K562 (cell line): ENCODE results near the gene GJB4. TPM values are rescaled to one million over a fixed set of nuclear protein-coding genes. Genes with fewer than 3 reads are reported as not detected.

Experiments used
- ATAC-seq: fragments of 200-7000 bp; cut with Tn5 transposase; 3 replicates; pipeline ENCODE4 v1.9.1; 2020; ENCODE audit warnings: moderate library complexity
- BruUV-seq: library from RNA; stranded (reverse); fragments of 400-500 nt; replicated peaks from 2 replicates; lab custom pipeline; 2021; lab: Mats Ljungman, UMichigan
- CTCF ChIA-PET: fragments of 300-600 bp; formaldehyde crosslinking; extraction: SDS; loops from one replicate; lab custom pipeline; 2021; ENCODE audit warnings: low intra/inter-chr PET ratio; lab: Yijun Ruan, JAX
- POLR2A ChIA-PET: fragments of 300-600, 350-650 bp; sonication (Branson Sonifier 250); formaldehyde crosslinking; extraction: SDS; loops from one replicate; lab custom pipeline; 2021; ENCODE audit warnings: antibody characterized with exemption, inconsistent platforms; lab: Yijun Ruan, JAX
- DNase-seq, 4 experiments: peaks; one replicate each; pipeline versions ENCODE4 v3.0.0 to v3.0.0-alpha.2; 2011 to 2018; ENCODE audit warnings: low spot score in 3 of 4, mixed read lengths in 3 of 4; ENCODE audit errors: extremely low read depth in 1 of 4
- FAIRE-seq: peaks from 2 replicates; lab custom pipeline; 2011; peaks lifted over from hg19 to GRCh38; lab: Jason Lieb, UNC
- H2AFZ ChIP-seq: 2 replicates; pipeline ENCODE4 v1.6.0; 2011; ENCODE audit warnings: low read depth, low read length, control low read depth, inconsistent platforms
- H3K27ac ChIP-seq: fragments of 200-600 bp; 3 replicates; pipeline ENCODE4 v1.8.0; 2011; ENCODE audit warnings: low read depth, mild to moderate bottlenecking, control low read depth, inconsistent platforms, low read length, moderate library complexity, mixed read lengths; ENCODE audit errors: extremely low read depth
- H3K27me3 ChIP-seq, 2 experiments: fragments of 300-600 bp in 1 of 2; 2 replicates in 1 of 2; 3 replicates in 1 of 2; pipeline versions ENCODE4 v1.6.0 to v1.8.0; 2011; ENCODE audit warnings: inconsistent platforms in 2 of 2, low read length in 2 of 2, mild to moderate bottlenecking in 1 of 2, mixed read lengths in 1 of 2, moderate library complexity in 1 of 2; ENCODE audit not compliant: control insufficient read depth in 2 of 2, insufficient read depth in 2 of 2
- H3K36me3 ChIP-seq: fragments of 300-600 bp; 3 replicates; pipeline ENCODE4 v1.8.0; 2011; ENCODE audit warnings: mild to moderate bottlenecking, low read length, inconsistent platforms; ENCODE audit not compliant: control insufficient read depth, insufficient read depth
- H3K4me1 ChIP-seq, 2 experiments: fragments of 200-600 bp in 1 of 2; replicated peaks in 1 of 2; 2 replicates in 1 of 2; 3 replicates in 1 of 2; pipeline versions ENCODE4 v1.5.1 to v1.8.0; 2011; ENCODE audit warnings: inconsistent platforms in 2 of 2, low read length in 2 of 2, mild to moderate bottlenecking in 1 of 2, mixed read lengths in 1 of 2, moderate library complexity in 1 of 2; ENCODE audit not compliant: control insufficient read depth in 2 of 2, insufficient read depth in 2 of 2
- H3K4me2 ChIP-seq: 2 replicates; pipeline ENCODE4 v1.6.1; 2011; ENCODE audit warnings: low read length, control low read depth, inconsistent platforms, mixed read lengths; ENCODE audit not compliant: insufficient read depth
- H3K4me3 ChIP-seq: fragments of 200-600 bp; sonication (generic), shearing (Covaris generic); 2 replicates; pipeline ENCODE4 v1.5.1; 2016; ENCODE audit warnings: control low read depth, inconsistent platforms
- H3K79me2 ChIP-seq: fragments of 200-600 bp; 3 replicates; pipeline ENCODE4 v1.8.0; 2011; ENCODE audit warnings: low read length, inconsistent platforms; ENCODE audit not compliant: control insufficient read depth, insufficient read depth
- H3K9ac ChIP-seq, 2 experiments: 2 replicates each; pipeline versions ENCODE4 v1.6.0 to v1.6.1; 2011; ENCODE audit warnings: low read depth in 2 of 2, low read length in 2 of 2, control low read depth in 1 of 2, inconsistent platforms in 1 of 2, mild to moderate bottlenecking in 1 of 2, mixed read lengths in 1 of 2; ENCODE audit not compliant: insufficient read depth in 1 of 2
- H3K9me1 ChIP-seq: one replicate; pipeline ENCODE4 v1.6.0; 2011; ENCODE audit warnings: inconsistent platforms, mild to moderate bottlenecking, low read length, moderate library complexity; ENCODE audit not compliant: control insufficient read depth, insufficient read depth
- H3K9me3 ChIP-seq: replicated peaks from 2 replicates; pipeline ENCODE4 v1.5.1; 2011; ENCODE audit warnings: low read depth, low read length, inconsistent platforms; ENCODE audit not compliant: control insufficient read depth, insufficient read depth
- H4K20me1 ChIP-seq: replicated peaks from 2 replicates; pipeline ENCODE4 v1.6.1; 2011; ENCODE audit warnings: low read length, inconsistent platforms, mixed read lengths; ENCODE audit not compliant: control insufficient read depth, insufficient read depth
- ADNP ChIP-seq: fragments of 200-800 bp; sonication (Bioruptor generic); IDR thresholded peaks from 2 replicates; pipeline ENCODE4 v1.6.1; 2016; ENCODE audit warnings: missing genetic modification characterization, missing compliant biosample characterization
- CBX2 ChIP-seq: fragments of 200-600 bp; sonication (generic); IDR thresholded peaks from one replicate; pipeline ENCODE4 v1.6.1; 2012; ENCODE audit warnings: mild to moderate bottlenecking, low read length, inconsistent platforms; ENCODE audit not compliant: insufficient read depth, poor library complexity, severe bottlenecking
- ELK3 ChIP-seq: fragments of 450-650 bp; formaldehyde crosslinking; IDR thresholded peaks from 2 replicates; pipeline ENCODE4 v1.4.0; 2020; ENCODE audit warnings: mild to moderate bottlenecking
- HNRNPUL1 ChIP-seq: fragments of 200-400 bp; formaldehyde crosslinking; IDR thresholded peaks from 2 replicates; pipeline ENCODE4 v1.6.1; 2017; ENCODE audit warnings: low read length
- NR0B1 ChIP-seq: fragments of 450-650 bp; IDR thresholded peaks from one replicate; pipeline ENCODE4 v1.6.1; 2018; ENCODE audit warnings: mild to moderate bottlenecking, moderate library complexity; ENCODE audit not compliant: partially characterized antibody
- PTTG1 ChIP-seq: fragments of 450-650 bp; IDR thresholded peaks from 2 replicates; pipeline ENCODE4 v1.6.1; 2016; ENCODE audit warnings: low read depth, mild to moderate bottlenecking, missing genetic modification characterization, missing compliant biosample characterization
- ZNF253 ChIP-seq: fragments of 250-450 bp; sonication (Bioruptor Pico); conservative IDR thresholded peaks from 2 replicates; pipeline ENCODE4 v1.6.1; 2021; ENCODE audit warnings: mild to moderate bottlenecking
- ZNF311 ChIP-seq: fragments of 250-450 bp; sonication (Bioruptor Pico); IDR thresholded peaks from 2 replicates; pipeline ENCODE4 v1.4.0; 2020; ENCODE audit warnings: mild to moderate bottlenecking, moderate library complexity
- ZNF584 ChIP-seq: fragments of 200-800 bp; sonication (Bioruptor generic); IDR thresholded peaks from 2 replicates; pipeline ENCODE4 v1.6.1; 2016; ENCODE audit warnings: low read depth, mild to moderate bottlenecking, missing genetic modification characterization, missing compliant biosample characterization
- ZSCAN29 ChIP-seq: fragments of 450-650 bp; IDR thresholded peaks from 2 replicates; pipeline ENCODE4 v1.6.1; 2017
- WGBS: fragments of 100-300 bp; shearing (Covaris generic); methylation state at CpG from one replicate; pipeline ENCODE4 v1.1.6; 2016; ENCODE audit warnings: low coverage, mixed read lengths; ENCODE audit not compliant: insufficient coverage; ENCODE audit errors: missing lambda C conversion rate; 5-methylcytosine and 5-hydroxymethylcytosine counted together
- in situ Hi-C: fragments of 300-500 bp; cut with MboI; formaldehyde crosslinking; loops from 4 replicates; pipeline ENCODE4 v1.15.0; 2018; ENCODE audit warnings: inconsistent platforms, mixed read lengths
- intact Hi-C: fragments of 100-400 bp; cut with micrococcal nuclease; formaldehyde crosslinking; loops from 2 replicates; pipeline ENCODE4 v1.14.2; 2022
- polyA plus RNA-seq, 8 experiments: library from polyadenylated mRNA; depleted of rRNA in 4 of 8; stranded (reverse) in 5 of 8; unstranded in 3 of 8; fragments of >200 nt; fragmentation: Nextera tagmentation in 2 of 8; fragmentation: Illumina TruSeq in 1 of 8; extraction: Ambion mirVana in 2 of 8; extraction: Trizol in 1 of 8; gene quantifications; 2 replicates each; pipeline versions ENCODE4 v1.2.1 to v1.2.3, GENCODE V29; 2011 to 2014; ENCODE audit warnings: inconsistent platforms in 1 of 8, missing spikeins in 1 of 8
- total RNA-seq, 7 experiments: library from RNA; depleted of rRNA in 6 of 7; stranded (reverse); fragments of >200 nt in 6 of 7; fragmentation: Illumina TruSeq in 2 of 7; extraction: Trizol in 2 of 7; gene quantifications; 2 replicates each; pipeline versions ENCODE4 v1.2.1 to v1.2.3, GENCODE V29; 2011 to 2021; ENCODE audit warnings: low replicate concordance in 1 of 7

Gene GJB4
- total and polyA plus RNA-seq, 9 of the 15 experiments (the other 6 are each of a cell fraction or from before 2014, with no cell fraction given), result 0.03 TPM; not detected in 8

GRCh38 chr1:34794001-34794789, 34.7 kb downstream of the GJB4 start:
- Histone ChIP-seq H3K27me3 (peaks cover 37 to 82% of the 10 kb centered on the region in 2 experiments), H3K27ac (no peak overlapping the region), H3K9me3 (no peaks in the 10 kb centered on the region), H4K20me1 (no peaks in the 10 kb centered on the region; the same call in 1 of the 2 replicates), H3K9ac (no peak overlapping the region), H3K79me2 (no peaks in the 10 kb centered on the region), H2AFZ (no peak overlapping the region), H3K4me1 (peaks cover 0 to 3% of the 10 kb centered on the region in 2 experiments; a peak in 1 of 5 replicates), H3K4me2 (no peak overlapping the region), H3K9me1 (no peaks in the 10 kb centered on the region), H3K36me3 (no peaks in the 10 kb centered on the region), H3K4me3 (no peak overlapping the region)
- 3% methylated on average over 37 of the region's 40 CpGs for WGBS
- DNase-seq (no peak), ATAC-seq (no peak; the same call in 1 of the 3 replicates), FAIRE-seq (no peak)
- TF ChIP-seq ZNF584 (CRISPR knock-in tag), result no peak
- no peak for TF ChIP-seq ZNF253
- no peak for TF ChIP-seq HNRNPUL1
- no peak for TF ChIP-seq CBX2
- no peak for TF ChIP-seq ELK3 (CRISPR knock-in tag)
- no peak for TF ChIP-seq ZNF311 (CRISPR knock-in tag)
- no peak for TF ChIP-seq PTTG1 (tag)
- TF ChIP-seq ZSCAN29, result no peak
- no peak for TF ChIP-seq ADNP (tag)
- no peak for TF ChIP-seq NR0B1
- POLR2A ChIA-PET, result interaction anchor here (0.6 kb wide), 2 partner anchors 8 to 51 kb away, joined by 3 read pairs; no protein-coding TSS in a partner anchor
- intact Hi-C loops, result no loop called here
- CTCF ChIA-PET, result no interaction called here
- in situ Hi-C loops, result no loop called here
- BruUV-seq, result no TSS peak
